Measurements from ENCODE around the gene LAMC3. TPM values are rescaled to one million over a fixed set of nuclear protein-coding genes. Genes with fewer than 3 reads are reported as not detected.

LAMC3 gene
- total and polyA plus RNA-seq, 4 donors, result 14.4 to 24.1 (median 17.8) TPM

- no peak overlapping the region for H3K4me3 ChIP-seq (ENCODE audit: low read depth, low read length)
- no peak overlapping the region for H3K27ac ChIP-seq (ENCODE audit: low read depth, low read length)
- H3K27me3 ChIP-seq (ENCODE audit: control insufficient read depth, insufficient read depth, low read length), result no peaks in the 10 kb centered on the region
- no peaks in the 10 kb centered on the region for H3K36me3 ChIP-seq (ENCODE audit: control insufficient read depth, insufficient read depth, low read length)
- H3K9me3 ChIP-seq (ENCODE audit: control insufficient read depth, insufficient read depth, low read length), result no peaks in the 10 kb centered on the region
- 94% methylated on average over 11 of the region's 12 CpGs for WGBS (ENCODE audit: insufficient coverage)
- peaks cover 3% of the 10 kb centered on the region for H3K4me1 ChIP-seq (ENCODE audit: control insufficient read depth, insufficient read depth, low read length)
- no peak for DNase-seq (ENCODE audit: low read depth in 4 of 6, low spot score in 6 of 6)
Observed at GRCh38 chr9:130970052-130970451, 38.9 kb upstream of the LAMC3 start.

GRCh38 chr9:130970855-130971254, 38.1 kb upstream of the LAMC3 start:
- Histone ChIP-seq H3K27ac (ENCODE audit: low read depth, low read length) (no peak overlapping the region), H3K9me3 (ENCODE audit: control insufficient read depth, insufficient read depth, low read length) (no peaks in the 10 kb centered on the region), H3K4me1 (ENCODE audit: control insufficient read depth, insufficient read depth, low read length) (peaks cover 3% of the 10 kb centered on the region), H3K36me3 (ENCODE audit: control insufficient read depth, insufficient read depth, low read length) (no peaks in the 10 kb centered on the region), H3K4me3 (ENCODE audit: low read depth, low read length) (no peak overlapping the region), H3K27me3 (ENCODE audit: control insufficient read depth, insufficient read depth, low read length) (no peaks in the 10 kb centered on the region)
- DNase-seq (ENCODE audit: low read depth in 4 of 6, low spot score in 6 of 6), result no peak
- WGBS (ENCODE audit: insufficient coverage), result 85% methylated on average over 3 of the region's 3 CpGs

GRCh38 chr9:130971294-130971849, 37.6 kb upstream of the LAMC3 start:
- Histone ChIP-seq H3K27me3 (ENCODE audit: control insufficient read depth, insufficient read depth, low read length) (no peaks in the 10 kb centered on the region), H3K9me3 (ENCODE audit: control insufficient read depth, insufficient read depth, low read length) (no peaks in the 10 kb centered on the region), H3K36me3 (ENCODE audit: control insufficient read depth, insufficient read depth, low read length) (no peaks in the 10 kb centered on the region), H3K27ac (ENCODE audit: low read depth, low read length) (no peak overlapping the region), H3K4me3 (ENCODE audit: low read depth, low read length) (no peak overlapping the region), H3K4me1 (ENCODE audit: control insufficient read depth, insufficient read depth, low read length) (peaks cover 3% of the 10 kb centered on the region)
- WGBS (ENCODE audit: insufficient coverage), result 60% methylated on average over 11 of the region's 12 CpGs
- no peak for DNase-seq (ENCODE audit: low read depth in 4 of 6, low spot score in 6 of 6)

DNA sequence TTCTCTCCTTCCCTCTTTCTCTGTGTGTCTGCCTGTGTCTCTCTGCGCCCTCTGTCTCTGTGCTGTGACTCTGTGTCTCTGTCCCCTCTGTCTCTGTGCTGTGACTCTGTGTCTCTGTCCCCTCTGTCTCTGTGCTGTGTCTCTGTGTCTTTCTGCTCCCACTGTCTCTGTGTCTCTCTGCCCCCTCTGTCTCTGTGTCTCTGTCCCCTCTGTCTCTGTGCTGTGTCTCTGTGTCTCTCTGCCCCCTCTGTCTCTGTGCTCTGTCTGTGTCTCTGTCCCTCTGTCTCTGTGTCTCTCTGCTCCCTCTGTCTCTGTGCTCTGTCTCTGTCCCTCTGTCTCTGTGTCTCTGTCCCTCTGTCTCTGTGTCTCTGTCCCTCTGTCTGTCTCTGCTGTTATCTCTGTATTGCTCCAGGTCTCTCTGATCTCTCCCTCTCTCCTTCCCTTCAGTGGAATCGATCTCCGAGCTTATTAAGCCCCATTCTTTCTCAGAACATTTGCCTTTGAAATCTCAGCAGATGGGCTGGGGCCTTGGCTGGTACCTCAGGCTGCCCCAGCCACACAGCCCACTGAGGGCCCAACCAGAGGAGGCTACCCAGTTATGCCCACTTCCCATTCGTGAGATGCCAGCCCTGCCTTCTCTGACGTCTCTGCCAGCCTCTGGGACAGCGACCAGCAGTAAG, 36.6 kb upstream of the LAMC3 start:
- Histone ChIP-seq H3K9me3 (ENCODE audit: control insufficient read depth, insufficient read depth, low read length) (no peaks in the 10 kb centered on the region), H3K36me3 (ENCODE audit: control insufficient read depth, insufficient read depth, low read length) (peaks cover 2% of the 10 kb centered on the region), H3K4me3 (ENCODE audit: low read depth, low read length) (no peak overlapping the region), H3K27me3 (ENCODE audit: control insufficient read depth, insufficient read depth, low read length) (no peaks in the 10 kb centered on the region), H3K4me1 (ENCODE audit: control insufficient read depth, insufficient read depth, low read length) (peaks cover 3% of the 10 kb centered on the region), H3K27ac (ENCODE audit: low read depth, low read length) (no peak overlapping the region)
- 63% methylated on average over 5 of the region's 6 CpGs for WGBS (ENCODE audit: insufficient coverage)
- no peak for DNase-seq (ENCODE audit: low read depth in 4 of 6, low spot score in 6 of 6)

- 83% methylated on average over 19 of the region's 19 CpGs for WGBS (ENCODE audit: insufficient coverage)
- Histone ChIP-seq H3K4me3 (ENCODE audit: low read depth, low read length) (no peak overlapping the region), H3K4me1 (ENCODE audit: control insufficient read depth, insufficient read depth, low read length) (peaks cover 3% of the 10 kb centered on the region), H3K27me3 (ENCODE audit: control insufficient read depth, insufficient read depth, low read length) (no peaks in the 10 kb centered on the region), H3K9me3 (ENCODE audit: control insufficient read depth, insufficient read depth, low read length) (no peaks in the 10 kb centered on the region), H3K36me3 (ENCODE audit: control insufficient read depth, insufficient read depth, low read length) (peaks cover 3% of the 10 kb centered on the region), H3K27ac (ENCODE audit: low read depth, low read length) (no peak overlapping the region)
- no peak for DNase-seq (ENCODE audit: low read depth in 4 of 6, low spot score in 6 of 6)
Observed at GRCh38 chr9:130972957-130973685, 35.9 kb upstream of the LAMC3 start.

- 63% methylated on average over 17 of the region's 21 CpGs for WGBS (ENCODE audit: insufficient coverage)
- Histone ChIP-seq H3K27me3 (ENCODE audit: control insufficient read depth, insufficient read depth, low read length) (no peaks in the 10 kb centered on the region), H3K27ac (ENCODE audit: low read depth, low read length) (no peak overlapping the region), H3K9me3 (ENCODE audit: control insufficient read depth, insufficient read depth, low read length) (no peaks in the 10 kb centered on the region), H3K4me3 (ENCODE audit: low read depth, low read length) (no peak overlapping the region), H3K36me3 (ENCODE audit: control insufficient read depth, insufficient read depth, low read length) (peaks cover 3% of the 10 kb centered on the region), H3K4me1 (ENCODE audit: control insufficient read depth, insufficient read depth, low read length) (peaks cover 3% of the 10 kb centered on the region)
- no peak for DNase-seq (ENCODE audit: low read depth in 4 of 6, low spot score in 6 of 6)
Observed at GRCh38 chr9:130973686-130974281, 35.2 kb upstream of the LAMC3 start.

GRCh38 chr9:130974697-130975096, 34.3 kb upstream of the LAMC3 start:
- Histone ChIP-seq H3K4me3 (ENCODE audit: low read depth, low read length) (no peak overlapping the region), H3K36me3 (ENCODE audit: control insufficient read depth, insufficient read depth, low read length) (peaks cover 3% of the 10 kb centered on the region), H3K27me3 (ENCODE audit: control insufficient read depth, insufficient read depth, low read length) (no peaks in the 10 kb centered on the region), H3K9me3 (ENCODE audit: control insufficient read depth, insufficient read depth, low read length) (no peaks in the 10 kb centered on the region), H3K4me1 (ENCODE audit: control insufficient read depth, insufficient read depth, low read length) (peaks cover 3% of the 10 kb centered on the region), H3K27ac (ENCODE audit: low read depth, low read length) (no peak overlapping the region)
- DNase-seq (ENCODE audit: low read depth in 4 of 6, low spot score in 6 of 6), result no peak
- WGBS (ENCODE audit: insufficient coverage), result 100% methylated on average over 2 of the region's 5 CpGs

- H3K4me3 ChIP-seq (ENCODE audit: low read depth, low read length), result no peak overlapping the region
- no peaks in the 10 kb centered on the region for H3K9me3 ChIP-seq (ENCODE audit: control insufficient read depth, insufficient read depth, low read length)
- peaks cover 8% of the 10 kb centered on the region for H3K4me1 ChIP-seq (ENCODE audit: control insufficient read depth, insufficient read depth, low read length)
- H3K27me3 ChIP-seq (ENCODE audit: control insufficient read depth, insufficient read depth, low read length), result no peaks in the 10 kb centered on the region
- no peak for DNase-seq (ENCODE audit: low read depth in 4 of 6, low spot score in 6 of 6)
- 90% methylated on average over 3 of the region's 5 CpGs for WGBS (ENCODE audit: insufficient coverage)
- H3K36me3 ChIP-seq (ENCODE audit: control insufficient read depth, insufficient read depth, low read length), result peaks cover 3% of the 10 kb centered on the region
- no peak overlapping the region for H3K27ac ChIP-seq (ENCODE audit: low read depth, low read length)
Observed at GRCh38 chr9:130975156-130975555, 33.8 kb upstream of the LAMC3 start.

DNA sequence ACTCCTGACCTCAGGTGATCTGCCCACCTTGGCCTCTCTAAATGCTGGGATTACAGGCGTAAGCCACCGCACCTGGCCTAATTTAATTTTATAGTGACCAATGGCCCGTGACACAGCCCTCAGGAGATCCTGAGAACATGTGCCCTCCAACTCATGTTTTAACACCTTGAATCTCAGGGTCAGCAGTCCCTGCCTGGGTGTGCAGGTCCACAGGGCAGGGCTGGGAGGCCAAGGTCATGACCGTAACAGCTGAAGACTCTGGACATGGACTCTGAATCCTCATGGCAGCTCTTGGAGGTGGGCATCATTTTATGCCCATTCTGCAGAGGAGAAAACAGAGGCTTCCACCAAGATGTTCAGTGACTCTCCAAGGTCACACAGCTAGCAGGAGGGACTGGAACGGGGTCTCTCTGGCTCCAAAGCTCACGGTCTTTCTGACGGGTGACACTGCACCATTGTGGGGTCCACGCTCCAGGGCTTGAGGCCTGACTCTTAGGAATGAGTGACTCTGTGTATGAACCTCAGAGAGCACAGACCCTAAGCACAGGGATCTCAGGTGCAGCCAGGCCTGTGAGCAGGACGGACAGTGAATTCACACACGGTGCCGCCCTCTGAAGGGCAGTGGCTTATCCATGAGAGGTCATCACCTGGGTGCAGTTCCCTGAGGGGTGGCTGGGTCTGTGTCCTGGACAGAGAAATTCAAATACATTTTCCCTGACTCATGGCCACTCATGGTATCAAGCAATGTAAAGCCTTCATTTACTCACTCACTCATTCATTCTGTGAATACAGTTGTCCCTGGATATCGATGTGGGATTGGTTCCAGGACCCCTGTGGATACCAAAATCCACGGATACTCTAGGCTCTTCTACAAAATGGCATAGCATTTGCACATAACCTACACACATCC, 32.8 kb upstream of the LAMC3 start:
- Histone ChIP-seq H3K9me3 (ENCODE audit: control insufficient read depth, insufficient read depth, low read length) (no peaks in the 10 kb centered on the region), H3K36me3 (ENCODE audit: control insufficient read depth, insufficient read depth, low read length) (peaks cover 3% of the 10 kb centered on the region), H3K4me3 (ENCODE audit: low read depth, low read length) (no peak overlapping the region), H3K4me1 (ENCODE audit: control insufficient read depth, insufficient read depth, low read length) (peaks cover 10% of the 10 kb centered on the region), H3K27ac (ENCODE audit: low read depth, low read length) (no peak overlapping the region), H3K27me3 (ENCODE audit: control insufficient read depth, insufficient read depth, low read length) (no peaks in the 10 kb centered on the region)
- 91% methylated on average over 11 of the region's 13 CpGs for WGBS (ENCODE audit: insufficient coverage)
- DNase-seq (ENCODE audit: low read depth in 4 of 6, low spot score in 6 of 6), result no peak
